ENCODE data around the gene MRPL10.

The MRPL10 gene

DNA sequence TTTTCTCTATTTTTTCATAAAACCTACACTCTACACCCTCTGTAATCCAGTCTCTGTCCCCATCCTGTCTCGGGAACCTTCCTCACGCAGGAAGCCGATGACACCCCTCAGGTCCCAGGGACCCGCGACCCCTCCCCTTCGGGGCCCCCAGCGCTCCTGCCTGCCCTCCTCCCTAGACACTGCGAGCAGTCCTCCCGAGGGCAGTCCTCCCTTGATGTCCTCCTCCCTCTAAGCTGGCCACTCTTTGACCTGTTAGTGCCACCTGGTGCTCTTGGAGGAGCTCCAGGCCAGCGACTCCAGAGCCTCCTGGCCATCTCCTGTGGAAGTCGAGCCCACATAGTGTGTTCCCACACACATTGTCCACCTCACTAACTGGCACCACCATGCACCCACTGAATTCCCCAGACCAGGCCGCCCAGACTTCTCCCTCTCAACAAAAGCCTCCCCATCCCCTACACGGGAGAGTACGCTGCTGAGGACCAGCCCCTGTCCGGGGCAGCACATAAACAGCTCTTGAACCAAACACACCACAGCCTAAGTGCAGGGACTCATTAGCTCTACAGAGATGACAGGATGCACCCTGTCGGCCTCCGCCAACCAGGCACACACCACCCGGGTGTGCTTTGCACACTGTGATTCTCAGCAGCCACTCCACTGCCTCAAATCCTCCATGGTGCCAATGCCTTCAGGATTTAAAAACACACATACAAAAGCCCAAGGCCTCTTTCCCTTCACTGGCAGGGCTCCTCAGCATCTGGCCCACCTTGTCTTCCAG, 19.0 kb downstream of the MRPL10 start:
- DNase-seq, result no peak

DNA sequence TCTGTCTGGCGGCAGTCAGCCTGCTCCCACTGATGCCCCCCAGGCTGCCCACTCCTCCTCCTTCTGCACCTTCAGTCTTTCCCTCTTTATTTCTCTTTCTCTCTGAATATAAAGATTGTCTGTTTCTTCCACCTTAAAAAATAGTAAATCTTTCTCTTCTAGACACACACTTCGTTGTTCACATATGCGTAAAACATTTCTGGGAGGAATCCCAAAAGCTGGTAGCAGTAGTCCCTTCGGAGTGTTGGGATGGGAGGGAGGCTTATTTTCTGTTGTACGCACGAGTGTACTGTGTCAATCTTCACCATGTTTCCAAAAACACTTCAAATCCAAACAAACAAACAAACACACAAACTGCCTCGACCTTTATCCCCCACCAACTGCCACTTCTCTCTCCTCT, 19.6 kb downstream of the MRPL10 start:
- no peak for DNase-seq

- DNase-seq, result no peak
Observed at GRCh38 chr17:47810901-47811635, 20.3 kb downstream of the MRPL10 start.

DNA sequence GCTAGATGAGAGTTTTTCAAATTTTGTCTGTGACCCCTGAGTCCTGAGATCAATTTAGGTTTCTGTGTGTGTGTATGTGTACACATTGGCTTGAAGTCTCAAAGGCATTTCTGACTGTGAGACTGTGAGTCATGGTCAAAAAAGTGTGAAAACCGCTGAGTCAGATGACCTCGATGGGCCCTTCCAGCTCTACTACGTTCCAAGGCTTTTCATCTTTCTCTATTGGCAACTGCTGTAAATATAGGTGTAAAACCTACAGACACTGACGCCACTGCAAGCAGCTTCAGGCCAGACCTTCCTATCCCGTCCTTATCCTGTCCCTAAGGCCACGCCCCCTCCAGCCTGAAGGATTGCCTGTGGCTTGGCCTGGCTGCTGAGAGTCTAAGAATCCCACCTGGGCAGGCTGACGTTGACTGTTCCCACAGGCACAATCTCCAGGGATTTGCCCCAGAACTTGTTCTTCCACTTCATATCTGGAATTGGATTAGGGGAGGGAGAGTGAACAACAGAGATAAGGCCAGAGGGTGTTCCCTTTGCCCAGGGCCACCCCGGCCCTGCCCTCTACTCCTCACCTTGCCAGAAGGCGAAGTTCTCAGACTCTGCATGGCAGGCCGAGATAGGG, 21.0 kb downstream of the MRPL10 start:
- peak; percentile 62 for DNase-seq

GRCh38 chr17:47808830-47809480, 22.4 kb downstream of the MRPL10 start:
- no peak for DNase-seq

GRCh38 chr17:47808036-47808829, 23.1 kb downstream of the MRPL10 start:
- no peak for DNase-seq

GRCh38 chr17:47807421-47807820, 23.9 kb downstream of the MRPL10 start:
- no peak for DNase-seq

DNA sequence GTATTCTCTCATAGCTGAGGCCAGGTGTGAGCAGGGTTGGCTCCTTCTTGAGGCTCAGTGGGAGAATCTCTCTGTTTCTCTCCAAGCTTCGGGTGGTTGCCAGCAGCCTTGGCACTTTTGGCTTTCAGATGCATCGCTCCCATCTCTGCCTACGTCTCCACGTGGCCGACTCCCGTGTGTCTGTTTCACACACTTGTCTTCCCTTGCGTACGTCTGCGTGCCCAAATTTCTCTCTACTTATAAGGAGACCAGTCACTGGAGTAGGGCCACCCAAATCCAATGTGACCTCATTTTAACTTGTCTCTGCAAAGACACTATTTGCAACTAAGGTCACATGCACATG, 24.5 kb downstream of the MRPL10 start:
- no peak for DNase-seq

GRCh38 chr17:47806026-47806912, 25.1 kb downstream of the MRPL10 start:
- no peak for DNase-seq

DNA sequence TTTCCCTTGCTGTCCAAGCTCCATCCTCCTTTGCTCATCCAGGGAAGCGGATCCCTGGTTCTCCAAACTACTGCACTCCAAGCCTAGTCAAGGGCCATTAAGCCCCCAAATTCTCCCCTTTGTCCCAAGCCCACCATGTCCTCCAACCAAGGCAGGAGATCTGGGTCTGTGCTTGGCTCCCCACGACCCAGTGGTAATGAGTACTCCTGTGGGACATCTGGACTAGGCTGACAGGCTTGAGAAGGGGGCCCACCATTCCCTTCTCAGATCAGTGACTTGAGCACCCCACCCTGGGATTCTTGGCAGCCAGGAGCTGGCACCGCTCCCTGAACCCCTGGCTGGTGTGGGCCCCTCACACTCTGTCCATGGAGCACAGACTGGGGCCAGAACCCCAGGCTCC, 26.9 kb downstream of the MRPL10 start:
- DNase-seq, result no peak

GRCh38 chr17:47803751-47804150, 27.6 kb downstream of the MRPL10 start:
- no peak for DNase-seq

DNA sequence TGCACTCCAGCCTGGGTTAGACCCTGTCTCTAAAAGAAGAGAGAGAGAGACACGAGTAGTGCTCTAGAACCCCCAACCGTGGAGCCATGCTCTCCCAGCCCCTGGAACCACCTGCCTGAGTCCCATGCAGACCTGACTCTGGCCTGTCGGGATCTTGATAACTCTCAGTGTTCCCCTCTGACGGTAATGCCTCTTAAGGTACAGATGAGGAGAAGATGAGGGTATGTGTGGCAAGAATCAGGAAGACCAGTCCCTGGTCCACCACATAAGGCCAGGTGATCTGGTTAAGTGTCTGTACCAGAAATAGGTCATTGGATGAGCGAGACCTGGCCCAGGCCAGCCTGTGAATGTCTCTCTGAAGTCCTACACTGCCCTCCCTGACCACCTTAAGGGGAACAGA, 28.1 kb downstream of the MRPL10 start:
- DNase-seq, result no peak

GRCh38 chr17:47802341-47803022, 28.9 kb downstream of the MRPL10 start:
- peak; percentile 16 for DNase-seq

- DNase-seq, result no peak
Observed at GRCh38 chr17:47801906-47802305, 29.4 kb downstream of the MRPL10 start.

- no peak for DNase-seq
Observed at GRCh38 chr17:47801176-47801765, 30.1 kb downstream of the MRPL10 start.

- no peak for DNase-seq
Observed at GRCh38 chr17:47800686-47801085, 30.7 kb downstream of the MRPL10 start.

- no peak for DNase-seq
Observed at GRCh38 chr17:47797797-47798196, 33.5 kb downstream of the MRPL10 start.

GRCh38 chr17:47792979-47793378, 38.4 kb downstream of the MRPL10 start:
- DNase-seq, result no peak

DNA sequence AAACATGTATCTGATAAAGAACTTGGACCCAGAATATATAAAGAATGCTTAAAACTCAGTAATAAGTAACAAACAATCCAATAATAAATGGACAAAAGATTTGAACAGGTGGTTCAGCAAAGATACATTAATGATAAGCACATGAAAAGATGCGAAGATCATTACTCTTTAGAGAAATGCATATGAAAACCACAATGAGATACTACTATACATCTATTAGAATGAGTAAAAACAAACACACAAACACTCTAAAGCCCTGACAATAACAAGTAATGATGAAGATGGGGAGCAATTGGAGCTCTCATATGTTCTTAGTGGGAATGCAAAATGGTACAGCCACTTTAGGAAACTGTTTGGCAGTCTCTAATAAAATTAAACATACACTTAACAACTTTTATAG, 38.9 kb downstream of the MRPL10 start:
- DNase-seq, result no peak

DNA sequence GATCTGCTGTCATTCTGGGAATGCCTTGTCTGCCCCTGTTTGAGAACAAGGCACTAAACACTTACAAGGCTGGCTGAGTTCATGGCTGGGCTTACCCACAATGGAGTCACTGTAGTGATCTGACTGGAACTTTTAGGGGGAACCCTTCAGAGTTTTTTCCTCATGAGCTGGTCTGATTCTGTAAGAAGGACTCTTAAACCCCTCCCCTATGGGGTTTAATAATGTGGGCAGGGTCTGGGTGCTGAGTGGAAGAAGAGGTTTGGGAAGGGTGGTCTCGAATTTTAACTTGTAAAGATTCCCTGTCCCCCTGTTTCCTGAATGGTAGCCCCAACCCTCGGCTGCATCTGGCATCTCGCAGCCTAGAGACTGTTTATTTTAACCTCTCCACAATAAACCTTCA, 40.3 kb downstream of the MRPL10 start:
- DNase-seq, result no peak
